Hindlimb muscle (tissue), 1 donor: ENCODE results near the gene CD19. TPM values are rescaled to one million over a fixed set of nuclear protein-coding genes. Genes with fewer than 3 reads are reported as not detected.
"Not testable (repeated sequence)": the region's sequence is repeated elsewhere in the genome, so short reads cannot be mapped to it uniquely, and the experiment has no call there.

ENCODE experiments used
- DNase-seq: peaks from one replicate; pipeline ENCODE4 v3.0.0-alpha.2; 2013
- polyA plus RNA-seq: library from polyadenylated mRNA; unstranded; fragments of 120-200 nt; gene quantifications from one replicate; pipeline ENCODE4 v1.2.1, GENCODE V29; 2013; ENCODE audit not compliant: insufficient read length

Gene CD19
- polyA plus RNA-seq: 0.32 TPM

DNA sequence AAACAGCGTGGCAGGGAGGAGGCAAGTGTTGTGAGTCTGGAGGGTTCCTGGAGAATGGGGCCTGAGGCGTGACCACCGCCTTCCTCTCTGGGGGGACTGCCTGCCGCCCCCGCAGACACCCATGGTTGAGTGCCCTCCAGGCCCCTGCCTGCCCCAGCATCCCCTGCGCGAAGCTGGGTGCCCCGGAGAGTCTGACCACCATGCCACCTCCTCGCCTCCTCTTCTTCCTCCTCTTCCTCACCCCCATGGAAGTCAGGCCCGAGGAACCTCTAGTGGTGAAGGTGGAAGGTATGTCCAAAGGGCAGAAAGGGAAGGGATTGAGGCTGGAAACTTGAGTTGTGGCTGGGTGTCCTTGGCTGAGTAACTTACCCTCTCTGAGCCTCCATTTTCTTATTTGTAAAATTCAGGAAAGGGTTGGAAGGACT, at the start of gene CD19:
TSS of gene CD19 (plus strand) at position 171 of the 425 bp plus-strand sequence. CDS start at position 201, 30 bp downstream.
- DNase-seq: no peak

DNA sequence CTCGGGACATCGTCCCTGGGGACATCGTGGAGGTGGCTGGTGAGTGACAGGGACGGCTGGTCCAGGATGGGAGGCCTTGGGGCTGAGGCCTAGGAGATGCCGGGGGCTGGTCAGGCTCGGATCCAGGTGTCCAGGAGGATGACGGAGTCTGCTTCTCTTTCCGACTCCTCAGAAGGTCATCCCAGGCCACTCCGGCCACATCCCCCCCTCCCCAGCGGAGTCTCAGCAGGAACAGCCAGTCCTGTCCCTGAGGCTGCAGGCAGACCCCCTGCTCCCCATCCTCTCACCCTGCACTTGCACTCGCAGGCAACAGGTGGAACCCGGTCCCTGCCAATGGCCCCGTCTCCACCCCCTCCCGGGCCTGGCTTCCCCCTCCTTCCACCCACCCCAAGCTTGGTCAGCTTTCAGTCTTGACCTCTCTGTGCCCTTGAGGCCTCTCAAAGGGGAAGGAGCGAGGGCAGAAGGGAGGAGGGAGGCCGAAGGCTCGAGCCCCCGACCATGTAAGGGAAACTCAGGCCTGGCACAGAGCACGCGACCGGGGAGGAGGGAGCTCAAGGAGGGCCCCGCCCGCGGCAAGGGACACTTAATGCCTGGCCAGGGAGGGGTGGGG, 49.1 kb upstream of the CD19 start:
- no peak for DNase-seq

DNA sequence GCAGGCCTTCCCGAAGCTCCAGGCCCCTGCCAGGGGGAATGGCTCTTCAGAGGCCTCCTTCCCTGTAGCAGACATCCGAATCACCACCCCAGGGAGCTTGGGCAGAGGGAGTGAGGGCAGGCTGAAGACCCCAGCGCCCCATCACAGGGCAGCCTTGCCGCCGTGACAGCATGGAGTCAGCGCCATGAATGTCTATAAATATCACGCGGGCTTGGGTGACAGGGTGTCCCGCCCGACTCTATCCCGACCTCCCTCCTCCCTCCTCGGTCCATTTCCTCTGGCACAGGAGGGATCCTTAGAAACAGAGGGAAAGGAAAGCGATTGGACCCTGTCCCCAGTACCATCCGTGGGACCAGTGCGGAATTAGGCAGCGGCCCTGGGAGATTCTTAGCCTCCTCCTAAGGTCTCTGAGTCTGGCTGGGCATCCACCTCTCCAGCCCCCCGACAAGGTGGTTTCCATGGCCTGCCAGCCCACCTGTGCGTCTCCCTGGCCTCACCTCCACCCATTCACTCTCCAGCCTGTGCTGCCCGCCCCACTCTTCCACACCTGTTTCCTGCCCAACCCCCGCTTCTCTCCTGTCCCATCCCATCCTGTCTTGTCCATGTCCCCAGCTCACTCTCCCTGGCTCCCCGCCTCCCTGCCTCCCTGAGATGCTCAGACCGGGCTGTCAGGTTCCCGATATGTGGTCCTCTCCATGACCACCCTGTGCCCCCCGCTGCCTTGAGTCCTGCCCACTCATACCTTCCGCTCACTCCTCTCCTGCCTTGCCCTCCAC, 48.4 kb upstream of the CD19 start:
- no peak for DNase-seq

DNA sequence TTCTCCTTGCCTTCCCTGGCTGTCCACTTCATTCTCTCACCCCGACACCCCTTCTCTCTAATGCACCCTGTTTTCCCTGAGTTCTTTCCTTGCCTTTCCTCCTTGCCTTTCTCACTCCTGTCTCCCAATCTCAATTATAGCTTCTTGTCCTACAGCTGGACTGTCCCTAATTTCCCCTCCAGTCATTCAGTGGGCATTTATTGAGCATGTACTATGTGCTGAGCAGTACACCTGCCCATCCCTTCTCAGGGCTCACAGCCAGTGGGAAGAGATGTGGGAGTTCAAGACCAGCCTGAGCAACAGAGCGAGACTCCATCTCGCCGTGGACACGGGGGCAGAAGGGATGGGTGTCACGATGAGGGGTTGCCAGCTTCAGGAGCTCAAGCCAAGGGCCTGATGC, 47.7 kb upstream of the CD19 start:
- no peak for DNase-seq

GRCh38 chr16:28886945-28887344, 44.8 kb upstream of the CD19 start:
- no peak for DNase-seq

- DNase-seq: not testable (repeated sequence)
These were observed 41.4 kb upstream of the CD19 start for GRCh38 chr16:28890355-28890754.

GRCh38 chr16:28891964-28892890, 39.5 kb upstream of the CD19 start:
- DNase-seq: no peak

DNA sequence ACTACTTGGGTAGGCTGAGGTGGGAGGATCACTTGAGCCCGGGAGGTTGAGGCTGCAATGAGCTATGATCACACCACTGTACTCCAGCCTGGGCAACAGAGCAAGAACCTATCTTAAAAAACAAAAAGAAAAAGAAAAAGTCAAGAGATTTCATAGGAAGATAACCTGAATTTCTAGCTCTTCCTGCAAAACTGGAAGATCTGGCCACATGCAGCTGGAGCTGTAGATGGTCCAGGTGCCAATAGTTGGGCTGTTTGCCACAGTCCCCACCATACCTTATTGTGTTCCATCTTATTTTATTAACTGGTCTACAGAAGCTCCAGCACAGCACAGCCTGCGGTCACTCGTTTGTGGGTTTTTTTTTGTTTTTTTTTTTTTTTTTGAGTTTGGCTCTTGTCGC, 38.5 kb upstream of the CD19 start:
- no peak for DNase-seq

- no peak for DNase-seq
These were observed 36.2 kb upstream of the CD19 start for GRCh38 chr16:28895609-28896008.

DNA sequence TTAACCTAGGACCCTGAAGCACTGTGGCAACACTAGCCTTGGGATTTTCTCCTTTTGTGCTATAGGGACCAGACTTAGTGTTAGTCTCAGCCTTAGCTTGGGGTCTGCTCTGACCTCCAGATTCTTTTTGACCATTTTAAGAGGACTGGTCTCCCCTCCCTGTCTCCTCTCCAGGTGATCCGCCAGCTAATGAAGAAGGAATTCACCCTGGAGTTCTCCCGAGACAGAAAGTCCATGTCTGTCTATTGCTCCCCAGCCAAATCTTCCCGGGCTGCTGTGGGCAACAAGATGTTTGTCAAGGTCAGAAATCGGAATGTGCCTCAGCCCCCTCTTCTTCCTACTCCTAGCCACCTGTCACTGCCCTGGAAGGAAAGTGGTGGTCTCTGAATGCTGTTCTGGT, 33.9 kb upstream of the CD19 start:
- no peak for DNase-seq

GRCh38 chr16:28898266-28898665, 33.5 kb upstream of the CD19 start:
- DNase-seq: no peak

- DNase-seq: no peak
These were observed 32.8 kb upstream of the CD19 start for GRCh38 chr16:28898942-28899341.

GRCh38 chr16:28899882-28900590, 31.7 kb upstream of the CD19 start:
- DNase-seq: no peak

- DNase-seq: no peak
These were observed 31.2 kb upstream of the CD19 start for GRCh38 chr16:28900601-28901000.

- DNase-seq: no peak
These were observed 29.9 kb upstream of the CD19 start for GRCh38 chr16:28901862-28902261.

GRCh38 chr16:28902909-28903308, 28.9 kb upstream of the CD19 start:
- no peak for DNase-seq

- no peak for DNase-seq
These were observed 28.3 kb upstream of the CD19 start for GRCh38 chr16:28903344-28904042.

DNA sequence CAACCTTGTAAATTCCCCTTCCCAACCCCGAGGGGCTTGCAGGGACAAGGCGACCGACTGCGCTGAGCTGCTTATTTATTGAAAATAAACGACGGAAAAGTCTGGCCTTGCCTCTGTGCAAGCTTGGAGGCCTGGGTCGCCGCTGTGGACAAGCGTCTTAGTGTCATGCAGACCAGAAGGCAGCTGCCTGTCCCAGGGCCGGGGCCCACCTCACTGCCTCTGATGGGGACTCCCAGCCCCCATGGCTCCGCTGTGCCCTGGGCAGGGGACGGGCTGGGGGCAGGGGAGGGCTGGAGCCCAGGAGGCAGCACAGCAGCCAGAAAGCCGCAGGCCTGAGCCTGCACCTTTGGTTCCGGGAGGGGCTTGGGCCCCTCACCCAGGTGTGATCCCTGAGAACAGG, 27.4 kb upstream of the CD19 start:
- no peak for DNase-seq

- DNase-seq: no peak
These were observed 26.9 kb upstream of the CD19 start for GRCh38 chr16:28904828-28905227.

DNA sequence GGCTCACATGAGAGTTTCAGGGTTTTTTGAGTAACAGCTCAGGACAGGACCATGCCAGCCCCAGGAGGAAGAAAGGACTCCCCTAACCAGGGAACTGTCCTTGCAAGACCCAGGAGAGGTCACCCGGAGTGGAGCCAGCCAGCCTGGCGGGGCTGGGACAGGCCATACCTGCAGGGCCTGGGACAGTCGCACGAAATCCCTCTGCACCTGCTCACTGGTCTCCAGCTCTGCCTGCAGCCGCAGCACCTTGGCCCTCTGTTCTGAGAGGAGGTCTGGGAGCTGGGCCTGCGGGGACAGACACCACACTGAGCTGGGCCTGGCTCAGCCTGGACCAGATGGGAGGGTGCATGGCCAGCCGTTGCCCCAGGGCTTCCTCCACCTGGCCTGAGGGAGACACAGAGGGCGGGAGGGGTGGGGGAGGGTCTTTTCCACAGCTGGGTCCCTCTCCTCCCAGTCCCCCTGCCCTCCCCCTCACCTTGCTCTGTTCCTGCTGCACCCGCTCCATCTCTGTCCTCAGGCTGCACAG, 26.5 kb upstream of the CD19 start:
- no peak for DNase-seq

DNA sequence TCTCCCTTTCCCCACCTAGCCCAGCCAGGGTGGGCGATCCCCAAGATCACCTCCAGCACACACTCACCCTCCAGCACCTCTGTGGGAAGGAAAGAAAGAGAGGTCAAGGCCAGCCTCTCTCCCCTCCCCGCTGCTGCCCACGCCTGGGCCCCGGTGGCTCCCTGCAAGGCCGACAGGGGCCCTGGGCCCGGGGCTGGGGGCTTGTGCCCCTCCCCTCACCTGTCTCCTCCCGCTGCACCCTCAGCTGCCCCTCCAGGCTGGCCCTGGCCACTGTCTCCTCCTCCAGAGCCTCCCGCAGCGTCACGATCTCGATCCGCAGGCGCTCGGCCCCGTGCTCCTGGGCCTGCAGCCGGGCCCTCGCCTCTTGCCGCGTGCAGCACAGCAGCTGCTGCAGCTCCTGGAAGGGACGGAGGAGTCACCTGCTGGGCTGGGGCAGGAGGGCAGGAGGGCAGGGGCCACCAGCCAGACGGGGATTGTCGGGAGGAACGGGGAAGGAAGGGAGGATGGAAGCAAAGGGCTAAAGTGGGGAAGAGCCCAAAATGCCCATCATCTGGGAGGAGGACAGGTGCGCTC, 25.9 kb upstream of the CD19 start:
- no peak for DNase-seq
